ENCODE results near the gene POLR1A.

Gene POLR1A

GRCh38 chr2:86044614-86045013 is 61.1 kb downstream of the POLR1A start:
- no peak for DNase-seq (ENCODE audit: low read depth)
- TF ChIP-seq CTCF (conservative IDR thresholded peaks at IDR 0.05; ENCODE audit: low read depth, low read length), result no peak
- no peak overlapping the region for H3K4me3 ChIP-seq (ENCODE audit: low read depth, low read length)

GRCh38 chr2:86044045-86044444 is 61.6 kb downstream of the POLR1A start:
- no peak overlapping the region for H3K4me3 ChIP-seq (ENCODE audit: low read depth, low read length)
- TF ChIP-seq CTCF (conservative IDR thresholded peaks at IDR 0.05; ENCODE audit: low read depth, low read length), result no peak
- DNase-seq (ENCODE audit: low read depth), result no peak

- TF ChIP-seq CTCF (conservative IDR thresholded peaks at IDR 0.05; ENCODE audit: low read depth, low read length), result no peak
- DNase-seq (ENCODE audit: low read depth), result no peak
- no peak overlapping the region for H3K4me3 ChIP-seq (ENCODE audit: low read depth, low read length)
These were observed 63.2 kb downstream of the POLR1A start for GRCh38 chr2:86042256-86043168.

- no peak for TF ChIP-seq CTCF (conservative IDR thresholded peaks at IDR 0.05; ENCODE audit: low read depth, low read length)
- no peak overlapping the region for H3K4me3 ChIP-seq (ENCODE audit: low read depth, low read length)
- no peak for DNase-seq (ENCODE audit: low read depth)
These were observed 65.6 kb downstream of the POLR1A start for GRCh38 chr2:86039963-86040655.

GRCh38 chr2:86039178-86039962 is 66.3 kb downstream of the POLR1A start:
- no peak for DNase-seq (ENCODE audit: low read depth)
- TF ChIP-seq CTCF (conservative IDR thresholded peaks at IDR 0.05; ENCODE audit: low read depth, low read length), result no peak
- H3K4me3 ChIP-seq (ENCODE audit: low read depth, low read length), result no peak overlapping the region

- DNase-seq (ENCODE audit: low read depth), result peak; percentile 37
- H3K4me3 ChIP-seq (ENCODE audit: low read depth, low read length), result no peak overlapping the region
- TF ChIP-seq CTCF (conservative IDR thresholded peaks at IDR 0.05; ENCODE audit: low read depth, low read length), result no peak
These were observed 67.2 kb downstream of the POLR1A start for GRCh38 chr2:86038291-86039081.
